HG02973 (cell line): ENCODE measurements around the gene MAB21L4.

Experiments used
- ATAC-seq: cut with Tn5 transposase; IDR thresholded peaks from one replicate; pipeline ENCODE4 v1.9.1; 2021; ENCODE audit warnings: moderate library complexity; ENCODE audit not compliant: unreplicated experiment

The MAB21L4 gene

GRCh38 chr2:240881913-240882312, 14.0 kb downstream of the MAB21L4 start:
- no peak for ATAC-seq

- ATAC-seq, result no peak
Observed at GRCh38 chr2:240879105-240879504, 16.9 kb downstream of the MAB21L4 start.

GRCh38 chr2:240878341-240878936, 17.5 kb downstream of the MAB21L4 start:
- ATAC-seq, result no peak

GRCh38 chr2:240877460-240878340, 18.3 kb downstream of the MAB21L4 start:
- ATAC-seq, result no peak

- no peak for ATAC-seq
Observed at GRCh38 chr2:240876475-240877251, 19.3 kb downstream of the MAB21L4 start.

GRCh38 chr2:240876035-240876474, 19.9 kb downstream of the MAB21L4 start:
- no peak for ATAC-seq

- no peak for ATAC-seq
Observed at GRCh38 chr2:240875228-240876034, 20.5 kb downstream of the MAB21L4 start.

- ATAC-seq, result no peak
Observed at GRCh38 chr2:240874715-240875227, 21.2 kb downstream of the MAB21L4 start.

- no peak for ATAC-seq
Observed at GRCh38 chr2:240873805-240874714, 21.9 kb downstream of the MAB21L4 start.

- ATAC-seq, result no peak
Observed at GRCh38 chr2:240873098-240873788, 22.7 kb downstream of the MAB21L4 start.

- no peak for ATAC-seq
Observed at GRCh38 chr2:240872317-240873097, 23.4 kb downstream of the MAB21L4 start.

GRCh38 chr2:240871071-240871958, 24.6 kb downstream of the MAB21L4 start:
- no peak for ATAC-seq

GRCh38 chr2:240869956-240870875, 25.7 kb downstream of the MAB21L4 start:
- no peak for ATAC-seq

GRCh38 chr2:240869109-240869955, 26.6 kb downstream of the MAB21L4 start:
- no peak for ATAC-seq
